IMR-90 (cell line): ENCODE measurements around the gene ZNF283. TPM values are rescaled to one million over a fixed set of nuclear protein-coding genes. Genes with fewer than 3 reads are reported as not detected.
A peak's percentile ranks its signal among the peaks of the same experiment; 100 is the strongest.

Experiments
- ATAC-seq: fragments of 200-7000 bp; cut with Tn5 transposase; 2 replicates; pipeline ENCODE4 v1.9.1; 2020; ENCODE audit warnings: low read depth, mild to moderate bottlenecking, moderate library complexity
- Bru-seq: library from RNA; stranded (reverse); fragments of 400-500 nt; gene quantifications from one replicate; lab custom pipeline; 2021; lab: Mats Ljungman, UMichigan
- BruChase-seq, 2 experiments: library from RNA; stranded (reverse); fragments of 400-500 nt; gene quantifications; one replicate each; lab custom pipeline; 2021; lab: Mats Ljungman, UMichigan
- BruUV-seq: library from RNA; stranded (reverse); fragments of 400-500 nt; replicated peaks from 2 replicates; lab custom pipeline; 2021; lab: Mats Ljungman, UMichigan
- CTCF ChIA-PET: fragments of 300-600 bp; formaldehyde crosslinking; extraction: SDS; loops from one replicate; lab custom pipeline; 2021; ENCODE audit warnings: antibody characterized with exemption; lab: Yijun Ruan, JAX
- POLR2A ChIA-PET: fragments of 300-600 bp; sonication (Branson Sonifier 250); formaldehyde crosslinking; loops from one replicate; lab custom pipeline; 2022; ENCODE audit warnings: antibody characterized with exemption; ENCODE audit not compliant: unreplicated experiment; lab: Charles Lee
- DNase-seq: peaks from one replicate; pipeline ENCODE4 v3.0.0; 2013
- H2AFZ ChIP-seq: replicated peaks from 2 replicates; pipeline ENCODE3; 2013; ENCODE audit warnings: low read length, mild to moderate bottlenecking; ENCODE audit not compliant: poor library complexity
- H2AK5ac ChIP-seq: 2 replicates; pipeline ENCODE4 v1.6.1; 2013; ENCODE audit warnings: low read depth, low read length, inconsistent platforms
- H2AK9ac ChIP-seq: replicated peaks from 2 replicates; pipeline ENCODE3; 2013; ENCODE audit warnings: mild to moderate bottlenecking, low read depth, low read length, moderate library complexity; ENCODE audit not compliant: poor library complexity
- H2BK120ac ChIP-seq: 2 replicates; pipeline ENCODE4 v1.6.1; 2013; ENCODE audit warnings: low read depth, low read length, inconsistent platforms
- H2BK15ac ChIP-seq: 3 replicates; pipeline ENCODE4 v1.6.1; 2013; ENCODE audit warnings: low read depth, low read length, inconsistent platforms
- H2BK20ac ChIP-seq: 2 replicates; pipeline ENCODE4 v1.6.1; 2013; ENCODE audit warnings: low read depth, mild to moderate bottlenecking, inconsistent platforms, low read length, moderate library complexity
- H2BK5ac ChIP-seq: 2 replicates; pipeline ENCODE4 v1.6.1; 2013; ENCODE audit warnings: mild to moderate bottlenecking, low read depth, low read length, inconsistent platforms; ENCODE audit not compliant: poor library complexity, severe bottlenecking
- H3K14ac ChIP-seq: replicated peaks from 2 replicates; pipeline ENCODE4 v1.6.1; 2013; ENCODE audit warnings: low read depth, low read length, inconsistent platforms
- H3K18ac ChIP-seq: 2 replicates; pipeline ENCODE4 v1.6.1; 2013; ENCODE audit warnings: low read depth, low read length, control low read depth
- H3K23ac ChIP-seq: 2 replicates; pipeline ENCODE4 v1.6.1; 2013; ENCODE audit warnings: low read depth, low read length, inconsistent platforms
- H3K27ac ChIP-seq: 2 replicates; pipeline ENCODE4 v1.5.1; 2013; ENCODE audit warnings: mild to moderate bottlenecking, control low read depth, low read length; ENCODE audit not compliant: insufficient read depth
- H3K27me3 ChIP-seq: 2 replicates; pipeline ENCODE4 v1.6.1; 2013; ENCODE audit warnings: low read length; ENCODE audit not compliant: control insufficient read depth, insufficient read depth
- H3K36me3 ChIP-seq: 2 replicates; pipeline ENCODE4 v1.6.1; 2013; ENCODE audit warnings: low read length, mixed read lengths; ENCODE audit not compliant: control insufficient read depth, insufficient read depth
- H3K4ac ChIP-seq: 2 replicates; pipeline ENCODE4 v1.6.1; 2013; ENCODE audit warnings: low read depth, low read length, inconsistent platforms
- H3K4me1 ChIP-seq: 2 replicates; pipeline ENCODE4 v1.6.1; 2013; ENCODE audit warnings: low read length, mixed read lengths; ENCODE audit not compliant: control insufficient read depth, insufficient read depth
- H3K4me2 ChIP-seq: 2 replicates; pipeline ENCODE4 v1.6.1; 2013; ENCODE audit warnings: low read depth, mild to moderate bottlenecking, control low read depth, low read length, moderate library complexity
- H3K4me3 ChIP-seq: 2 replicates; pipeline ENCODE4 v1.5.1; 2013; ENCODE audit warnings: low read depth, mild to moderate bottlenecking, control low read depth, low read length, moderate library complexity; ENCODE audit not compliant: insufficient read depth
- H3K56ac ChIP-seq: 2 replicates; pipeline ENCODE4 v1.6.1; 2013; ENCODE audit warnings: low read length, inconsistent platforms; ENCODE audit not compliant: insufficient read depth; ENCODE audit errors: extremely low read depth
- H3K79me1 ChIP-seq, 2 experiments: 2 replicates each; pipeline ENCODE4 v1.6.1; 2013; ENCODE audit warnings: low read length in 2 of 2, inconsistent platforms in 1 of 2, low read depth in 1 of 2
- H3K9ac ChIP-seq: 2 replicates; pipeline ENCODE4 v1.6.1; 2013; ENCODE audit warnings: low read depth, low read length, control low read depth
- H3K9me1 ChIP-seq: 2 replicates; pipeline ENCODE4 v1.6.1; 2013; ENCODE audit warnings: low read length, inconsistent platforms; ENCODE audit not compliant: insufficient read depth
- H3K9me3 ChIP-seq: 2 replicates; pipeline ENCODE4 v1.6.1; 2013; ENCODE audit warnings: low read length; ENCODE audit not compliant: control insufficient read depth, insufficient read depth
- H4K20me1 ChIP-seq: 2 replicates; pipeline ENCODE4 v1.6.1; 2013; ENCODE audit warnings: low read length, inconsistent platforms; ENCODE audit not compliant: insufficient read depth
- H4K5ac ChIP-seq: 2 replicates; pipeline ENCODE4 v1.6.1; 2013; ENCODE audit warnings: mild to moderate bottlenecking, low read depth, low read length, control low read depth
- H4K8ac ChIP-seq, 2 experiments: 2 replicates each; pipeline ENCODE4 v1.6.1; 2013; ENCODE audit warnings: low read depth in 2 of 2, low read length in 2 of 2, control low read depth in 1 of 2, inconsistent platforms in 1 of 2
- H4K91ac ChIP-seq: 2 replicates; pipeline ENCODE4 v1.6.1; 2013; ENCODE audit warnings: low read depth, low read length, inconsistent platforms; ENCODE audit not compliant: insufficient read depth
- MAZ ChIP-seq: IDR thresholded peaks from 2 replicates; pipeline ENCODE4 v1.6.1; 2012; ENCODE audit warnings: low read depth, mild to moderate bottlenecking, low read length, improper control_type of control experiment, moderate library complexity, borderline replicate concordance
- MXI1 ChIP-seq: IDR thresholded peaks from 2 replicates; pipeline ENCODE4 v1.6.1; 2012; ENCODE audit warnings: low read depth, mild to moderate bottlenecking, low read length, moderate library complexity, borderline replicate concordance
- NFE2L2 ChIP-seq: fragments of 150-350 bp; IDR thresholded peaks from 2 replicates; pipeline ENCODE4 v1.6.1; 2016; ENCODE audit warnings: low read depth, mild to moderate bottlenecking, low read length
- WGBS, 2 experiments: methylation state at CpG; one replicate each; pipeline versions ENCODE4 v1.1.5 to v1.1.7; 2013; ENCODE audit warnings: missing lambda C conversion rate in 2 of 2; ENCODE audit not compliant: insufficient read length in 1 of 2; ENCODE audit errors: extremely low coverage in 2 of 2; 5-methylcytosine and 5-hydroxymethylcytosine counted together
- dilution Hi-C: fragments of 300-500 bp; cut with HindIII; formaldehyde crosslinking; loops from one replicate; pipeline ENCODE4 v1.14.3; 2018; ENCODE audit warnings: low sequenced_read_pairs; ENCODE audit not compliant: unreplicated experiment
- in situ Hi-C: fragments of 300-500 bp; cut with MboI; formaldehyde crosslinking; loops from 3 replicates; pipeline ENCODE4 v1.14.3; 2019; ENCODE audit warnings: low sequenced_read_pairs, inconsistent platforms, mixed read lengths
- intact Hi-C: fragments of 100-400 bp; cut with micrococcal nuclease; formaldehyde crosslinking; loops from 2 replicates; pipeline ENCODE4 v1.10.0; 2022
- long read RNA-seq: library from polyadenylated mRNA; unstranded; transcript quantifications from one replicate; pipeline ENCODE4 v2.0.0, GENCODE V29; 2021; ENCODE audit not compliant: unreplicated experiment
- polyA plus RNA-seq, 3 experiments: library from polyadenylated mRNA; depleted of rRNA; stranded (reverse); fragments of >200 nt; gene quantifications; 2 replicates each; pipeline ENCODE4 v1.2.3, GENCODE V29; 2012; ENCODE audit warnings: low replicate concordance in 1 of 3
- total RNA-seq: library from RNA; depleted of rRNA; stranded (reverse); fragments of >200 nt; gene quantifications from 2 replicates; pipeline ENCODE4 v1.2.3, GENCODE V29; 2012; rRNA removed

The ZNF283 gene
- 5.0 and 10.3 TPM in 2 replicates for total RNA-seq
- 1.2 and 2.1 TPM in 2 replicates for polyA plus RNA-seq (2012; rRNA removed)
- polyA plus RNA-seq (2012; cell fraction: cytosol; rRNA removed): 0.08 and 0.53 TPM in 2 replicates
- 0.45 and 3.6 TPM in 2 replicates for polyA plus RNA-seq (2012; cell fraction: nucleus; rRNA removed; ENCODE audit: low replicate concordance)
- percentile 62 among the genes with signal in this experiment for Bru-seq, nascent RNA
- percentile 67 among the genes with signal in this experiment for BruChase-seq, experiment 1, labeled RNA remaining after a 6-hour chase
- BruChase-seq, experiment 2, labeled RNA remaining after a 2-hour chase: percentile 81 among the genes with signal in this experiment
- long read RNA-seq, partial matches to known transcripts: 0 of 9 reads
- long read RNA-seq, other reads (novel, unspliced or antisense): 9 of 9 reads

- Histone ChIP-seq H2AK9ac (peak within 1 kb of the TSS; percentile 85), H2BK15ac (no peak within 1 kb of the TSS), H3K27me3 (no peaks in the 10 kb centered on the region), H3K36me3 (peaks cover 11% of the 10 kb centered on the region), H3K23ac (peak within 1 kb of the TSS; percentile 30; the same call in 1 of the 2 replicates), H3K4me1 (0 out of 2 replicates have a peak, but pooled peaks cover 2% of the 10 kb centered on the region), H3K4ac (peak within 1 kb of the TSS; percentile 70), H2AFZ (peak within 1 kb of the TSS; percentile 99), H3K79me1 (peaks cover 9 to 13% of the 10 kb centered on the region in 2 experiments; a peak in 3 of 4 replicates), H3K27ac (peak within 1 kb of the TSS; percentile 39), H3K56ac (no peak within 1 kb of the TSS; the same call in none of the 2 replicates), H4K20me1 (no peaks in the 10 kb centered on the region), H3K9me1 (no peaks in the 10 kb centered on the region; the same call in 1 of the 2 replicates), H2AK5ac (peak within 1 kb of the TSS; percentile 89), H4K8ac (peak within 1 kb of the TSS; percentile 53 to 94), H3K9me3 (peaks cover 2% of the 10 kb centered on the region; the same call in 1 of the 2 replicates), H3K9ac (peak within 1 kb of the TSS; percentile 74), H3K4me2 (peak within 1 kb of the TSS; percentile 94), H4K91ac (no peak within 1 kb of the TSS), H2BK120ac (no peak within 1 kb of the TSS; the same call in 1 of the 2 replicates), H2BK20ac (no peak within 1 kb of the TSS), H3K18ac (no peak within 1 kb of the TSS), H2BK5ac (peak within 1 kb of the TSS; percentile 67), H3K14ac (peak within 1 kb of the TSS; percentile 38), H4K5ac (peak within 1 kb of the TSS; percentile 60), H3K4me3 (peak within 1 kb of the TSS; percentile 77)
- TF ChIP-seq MAZ: peak; percentile 40; the same call in 1 of the 2 replicates
- no peak for TF ChIP-seq NFE2L2
- TF ChIP-seq MXI1: peak; percentile 77
- peak; percentile 99 for ATAC-seq
- ChIA-PET CTCF (no interaction called here), POLR2A (interaction anchor here (0.6 to 1.0 kb wide), 2 partner anchors 91 to 298 kb away, joined by 3 to 7 read pairs; no protein-coding TSS in a partner anchor)
- peak; percentile 89 for DNase-seq
- WGBS, 2 experiments: 17% methylated on average over 25 of the region's 46 CpGs; no CpG with 5 or more reads in 1 of the 2 experiments
- no TSS peak for BruUV-seq
- intact Hi-C loops (no loop called here), dilution Hi-C loops (no loop called here), in situ Hi-C loops (no loop called here)
These were observed at the start of gene ZNF283 for GRCh38 chr19:43826787-43827754. Gene ZNF283 (plus strand): TSS chr19:43827321. CDS start chr19:43833505, 6,184 bp downstream.
